Hematopoietic multipotent progenitor cell treated with erythropoietin and hydrocortisone succinate and interleukin-3 and kit ligand, for 15 days (in vitro differentiated cells): ENCODE results near the gene DYNLRB1.

Experiments used
- DNase-seq: peaks from one replicate; pipeline ENCODE4 v3.0.0-alpha.2; 2015; ENCODE audit warnings: low spot score

DYNLRB1 gene

GRCh38 chr20:34534391-34535165 is 18.4 kb downstream of the DYNLRB1 start:
- DNase-seq: no peak

DNA sequence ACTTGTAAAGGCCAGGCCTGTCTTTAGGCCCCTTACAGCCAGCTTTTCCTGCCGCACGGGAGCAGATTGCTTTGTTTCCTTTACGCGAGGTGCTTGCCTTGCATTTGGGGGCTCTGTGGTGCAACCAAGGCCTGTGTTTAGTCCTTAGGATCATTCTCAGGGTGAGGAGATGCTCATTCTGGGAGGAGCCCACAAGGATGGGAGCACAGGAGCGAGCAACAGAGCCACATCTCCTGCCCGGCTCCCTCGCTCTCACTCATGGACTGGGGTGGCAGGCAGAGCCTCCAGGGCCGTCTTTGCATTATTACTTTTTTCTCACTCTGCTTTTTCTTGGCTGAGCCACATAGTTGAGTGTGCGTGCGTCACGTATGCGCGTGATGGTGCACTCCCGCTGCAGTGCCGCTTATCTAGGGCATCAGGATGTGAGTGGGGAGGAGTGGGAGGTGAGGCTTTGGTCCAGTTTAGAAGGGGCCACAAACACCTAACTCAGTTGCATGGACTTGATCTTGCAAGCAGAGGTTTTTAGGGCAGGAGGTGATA is 19.1 kb downstream of the DYNLRB1 start:
- no peak for DNase-seq

- no peak for DNase-seq
These were observed 19.6 kb downstream of the DYNLRB1 start for GRCh38 chr20:34535857-34536256.

DNA sequence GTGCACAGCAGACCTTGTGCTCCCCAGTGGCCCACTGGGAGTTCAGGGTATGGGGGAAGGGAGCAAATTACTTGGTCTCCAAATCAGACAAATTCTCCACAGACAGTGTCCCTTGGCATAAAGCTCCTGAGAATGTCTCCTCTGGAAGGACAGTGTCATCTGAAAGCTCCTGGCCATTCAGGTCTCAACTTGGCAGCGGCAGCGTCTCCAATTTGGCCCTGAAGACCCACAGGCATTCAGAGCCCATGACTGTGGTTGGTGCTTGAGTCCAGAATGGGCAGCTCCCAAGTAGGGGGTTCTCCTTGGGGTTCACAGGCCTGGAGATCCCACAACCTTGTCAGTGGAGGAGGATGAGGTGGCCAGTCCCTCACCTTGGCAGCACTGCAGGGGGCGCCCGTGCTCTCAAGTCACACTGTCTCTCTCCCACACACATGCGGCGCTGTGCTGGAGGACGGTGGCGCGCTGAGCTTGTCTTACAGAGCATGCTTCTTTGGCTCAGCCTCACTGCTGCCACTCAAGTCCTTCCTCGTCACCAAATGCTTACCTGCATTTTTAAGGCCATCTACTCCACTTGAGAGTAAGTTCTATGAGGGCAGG is 20.7 kb downstream of the DYNLRB1 start:
- peak; percentile 49 for DNase-seq

GRCh38 chr20:34537651-34538050 is 21.4 kb downstream of the DYNLRB1 start:
- no peak for DNase-seq

- peak; percentile 68 for DNase-seq
These were observed 22.5 kb downstream of the DYNLRB1 start for GRCh38 chr20:34538671-34539123.

DNA sequence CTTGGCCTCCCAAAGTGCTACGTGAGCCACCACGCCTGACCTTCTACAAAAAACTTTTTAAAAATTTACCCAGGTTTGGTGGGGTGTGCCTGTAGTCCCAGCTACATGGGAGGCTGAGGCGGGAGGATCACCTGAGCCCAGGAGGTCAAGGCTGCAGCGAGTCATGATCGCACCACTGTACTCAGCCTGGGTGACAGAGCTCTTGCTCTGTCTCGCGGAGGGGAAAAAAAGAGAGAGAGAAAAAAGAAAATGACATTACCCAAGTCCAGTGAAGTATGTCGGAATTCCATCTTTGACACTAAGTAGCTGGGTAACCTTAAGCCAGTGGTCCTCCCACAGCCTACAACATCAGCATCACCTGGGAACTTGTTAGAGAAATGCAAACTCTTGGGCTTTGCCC is 23.5 kb downstream of the DYNLRB1 start:
- DNase-seq: no peak

DNA sequence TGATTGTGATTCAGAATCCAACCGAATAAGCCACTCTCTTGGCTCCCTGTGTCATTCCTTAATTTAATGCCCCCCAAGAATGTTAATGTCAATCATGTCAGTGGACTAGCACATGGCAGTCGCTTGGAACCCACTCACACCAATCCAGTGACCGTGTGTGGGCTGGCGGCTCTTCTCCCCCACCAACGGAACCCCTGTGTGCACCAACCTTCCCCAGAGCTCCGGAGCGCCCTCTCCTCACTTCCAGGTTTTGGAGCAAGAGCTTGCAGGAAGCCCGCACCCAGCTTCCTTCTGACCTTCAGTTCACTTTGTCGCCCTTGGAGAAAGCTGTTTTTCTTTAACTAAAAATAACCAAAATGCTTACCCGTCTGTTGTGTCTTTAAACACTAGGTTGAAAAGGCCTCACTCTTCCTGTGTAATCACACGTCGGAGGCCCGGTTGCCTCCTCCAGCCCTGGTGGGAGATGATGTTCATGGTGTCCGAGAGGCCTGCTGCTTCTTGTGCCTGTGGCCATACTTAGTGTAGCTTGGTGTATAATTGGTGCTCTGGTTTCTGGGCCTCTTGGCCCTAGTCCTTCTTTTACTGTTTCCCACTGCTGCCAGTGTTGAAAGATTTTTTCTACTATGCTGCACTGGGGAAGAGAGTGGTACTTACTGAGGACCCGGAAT is 24.5 kb downstream of the DYNLRB1 start:
- DNase-seq: no peak

DNA sequence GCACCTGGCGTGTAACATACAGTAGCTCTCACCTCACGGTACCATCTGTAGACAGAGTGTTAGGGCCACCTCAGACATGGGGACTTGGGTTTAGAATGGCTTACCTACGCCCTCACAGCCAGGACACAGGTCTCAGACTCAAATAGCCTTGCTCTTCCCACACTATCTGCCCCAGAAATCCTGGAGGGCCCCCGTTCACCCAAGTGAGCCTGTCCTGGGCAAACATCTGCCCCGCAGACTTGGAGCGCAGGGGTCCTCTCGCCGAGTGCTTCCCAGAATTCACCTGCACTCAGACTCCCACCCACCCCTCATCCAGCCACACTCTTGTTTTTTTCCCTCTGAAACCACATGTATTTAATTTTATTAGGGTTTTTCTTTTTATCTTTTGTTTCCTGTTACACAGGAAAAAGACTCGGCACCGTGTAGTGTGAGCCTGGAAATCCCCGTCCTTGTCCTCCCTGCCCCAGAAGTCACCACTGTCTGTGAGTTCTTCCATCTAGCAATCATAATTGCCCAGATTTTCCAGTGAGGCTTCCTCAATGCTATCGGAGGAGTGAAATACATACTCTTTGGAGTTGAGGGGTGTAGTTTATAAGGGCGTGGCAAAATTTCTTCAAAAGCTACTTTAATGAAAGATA is 25.2 kb downstream of the DYNLRB1 start:
- DNase-seq: no peak

DNA sequence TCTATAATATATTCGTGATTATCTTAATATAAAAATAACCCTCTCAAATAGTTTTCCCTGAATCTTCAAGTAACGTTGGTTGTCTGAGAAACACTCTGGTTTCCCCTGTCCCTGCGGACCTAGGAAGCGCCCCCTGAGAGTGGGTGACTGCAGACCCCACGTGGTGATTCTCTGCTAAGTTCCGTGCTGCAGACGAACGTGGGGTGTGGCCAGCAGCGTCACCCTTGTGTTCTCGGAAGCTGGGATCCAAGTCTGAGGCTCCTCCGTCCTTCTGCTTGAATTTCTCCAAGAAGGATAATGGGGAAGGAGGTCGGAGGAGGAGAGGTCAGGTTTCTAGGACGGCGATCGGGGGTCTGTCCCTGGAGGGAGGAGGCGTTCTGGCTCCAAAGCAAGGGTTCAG is 25.7 kb downstream of the DYNLRB1 start:
- DNase-seq: no peak

DNA sequence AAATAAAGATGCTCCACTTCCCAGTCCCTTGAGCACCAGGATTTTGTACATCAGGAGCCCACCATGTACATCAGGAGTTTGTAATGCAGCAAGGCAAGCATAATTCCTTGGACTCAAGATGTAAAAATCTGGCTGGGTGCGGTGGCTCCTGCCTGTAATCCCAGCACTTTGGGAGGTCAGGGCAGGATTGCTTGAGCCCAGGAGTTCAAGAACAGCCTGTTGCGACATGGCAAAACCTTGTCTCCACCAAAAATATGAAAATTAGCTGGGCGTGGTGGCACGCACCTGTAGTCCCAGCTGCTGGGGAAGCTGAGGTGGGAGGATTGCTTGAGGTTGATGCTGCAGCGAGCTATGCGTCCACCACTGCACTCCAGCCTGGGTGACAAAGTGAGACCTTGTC is 26.2 kb downstream of the DYNLRB1 start:
- DNase-seq: no peak

DNA sequence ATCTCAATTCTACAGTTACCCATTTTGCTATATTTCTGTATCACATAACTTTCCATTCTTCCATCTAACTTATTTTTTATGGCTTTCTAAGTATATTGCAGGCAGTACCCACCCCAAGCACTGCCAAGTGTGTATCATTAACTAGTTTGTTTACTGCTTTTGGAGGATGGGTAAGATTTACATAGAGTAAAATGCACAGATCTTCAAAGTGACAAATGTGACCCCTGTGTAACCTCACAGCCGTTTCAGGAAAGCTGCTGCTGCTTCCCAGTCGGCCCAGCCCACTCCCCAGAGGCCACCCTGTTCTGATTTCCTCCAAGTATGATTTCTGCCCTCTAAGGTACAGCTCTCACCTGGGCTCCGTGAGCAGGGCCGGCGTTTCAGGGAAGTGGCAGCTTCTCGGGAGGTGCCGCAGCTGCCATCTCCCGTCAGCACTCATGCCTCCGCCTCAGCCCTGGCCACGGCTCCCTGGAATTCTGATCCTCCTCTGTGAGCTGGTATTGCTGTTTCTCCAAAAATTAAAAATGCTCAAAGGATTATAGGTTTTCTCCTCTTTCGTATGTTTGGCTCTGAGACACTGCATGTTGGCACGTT is 27.3 kb downstream of the DYNLRB1 start:
- DNase-seq: no peak

DNA sequence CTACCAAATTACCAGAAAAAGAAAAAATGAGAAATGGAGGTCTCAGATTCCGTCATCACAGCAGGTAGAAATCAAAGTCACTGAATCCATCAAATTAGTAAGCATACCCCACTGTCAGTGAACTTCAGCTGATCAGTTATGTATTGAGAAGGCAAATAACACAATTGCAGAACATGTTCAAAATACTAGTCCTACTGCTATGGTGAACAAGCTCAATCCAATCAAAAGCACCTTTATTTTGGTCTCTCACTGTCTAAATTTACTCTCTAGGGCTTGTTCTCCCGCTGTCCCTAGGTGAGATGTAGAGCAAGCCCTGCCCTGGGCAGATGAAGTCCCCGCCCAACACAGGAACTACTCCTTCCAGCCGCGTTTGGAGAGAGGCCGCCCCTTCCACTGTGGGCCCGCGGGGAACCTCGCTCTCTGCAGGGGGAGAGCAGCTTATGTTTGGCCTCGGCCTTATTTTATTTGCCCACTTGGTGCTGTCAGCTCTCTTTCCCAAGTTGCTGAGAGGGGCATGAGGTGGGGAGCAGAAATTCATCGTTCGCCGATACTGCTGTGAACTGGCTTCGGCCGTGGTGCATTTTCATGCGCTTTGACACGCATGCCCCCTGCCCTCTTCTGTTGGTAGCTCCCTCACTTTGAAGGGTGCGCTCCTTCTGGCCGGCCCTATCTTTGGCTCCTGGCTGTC is 28.0 kb downstream of the DYNLRB1 start:
- no peak for DNase-seq

DNA sequence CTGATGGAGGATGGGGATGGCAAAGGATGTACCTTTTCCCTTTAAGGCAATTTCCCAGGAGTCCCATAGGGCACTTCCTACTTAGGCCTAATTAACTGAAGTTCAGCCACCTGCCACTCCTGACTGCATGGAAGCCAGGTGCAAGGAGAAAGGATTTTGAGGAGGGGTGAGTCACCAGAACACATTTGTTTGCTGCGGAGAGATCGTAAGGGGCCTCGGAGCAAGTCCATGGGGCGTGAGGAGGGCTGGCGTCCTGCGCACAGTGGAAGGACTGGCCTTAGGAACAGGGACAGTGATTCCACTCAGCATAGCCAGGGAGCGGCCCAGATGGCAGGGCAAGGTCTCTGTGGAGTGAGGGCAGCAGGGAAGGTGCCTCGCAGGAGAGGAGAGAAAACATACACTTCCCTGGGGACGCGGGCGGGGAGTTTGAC is 30.5 kb downstream of the DYNLRB1 start:
- no peak for DNase-seq

DNA sequence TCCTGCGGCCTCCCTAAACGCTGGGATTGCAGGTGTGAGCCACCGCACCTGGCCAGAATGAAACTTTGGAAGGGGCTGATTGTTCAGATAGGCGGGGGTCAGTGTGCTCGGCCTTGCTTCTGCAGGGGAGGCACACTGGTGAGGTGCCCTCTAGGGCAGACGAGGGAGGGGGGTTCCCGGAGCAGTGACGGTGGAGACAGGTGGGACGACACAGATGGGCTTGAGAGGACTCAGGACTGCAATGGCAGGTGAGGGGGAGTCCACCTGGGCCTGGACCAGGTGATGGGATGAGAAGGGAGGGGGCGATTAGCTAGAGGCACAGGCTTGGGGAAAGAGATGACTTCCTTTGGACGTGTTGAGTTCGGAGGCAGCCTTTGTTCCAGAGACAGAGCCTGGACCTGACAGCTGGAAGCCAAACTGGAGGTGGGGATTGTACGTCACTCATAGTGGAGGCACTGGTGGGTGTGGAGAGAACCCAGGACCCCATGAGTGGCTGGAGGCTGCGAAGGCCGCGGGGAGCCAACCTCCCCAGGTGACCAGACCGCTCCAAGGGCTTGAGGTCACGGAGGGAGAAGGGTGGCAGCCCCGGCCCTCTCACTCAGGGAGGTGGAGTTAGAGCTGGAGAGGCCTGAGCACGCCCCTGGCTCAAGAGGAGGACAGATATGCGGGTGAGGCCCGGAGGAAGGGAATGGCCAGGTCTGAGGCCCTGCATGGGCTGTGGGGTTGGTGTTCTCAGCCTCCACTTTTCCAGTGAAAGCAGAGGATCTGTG is 31.8 kb downstream of the DYNLRB1 start:
- no peak for DNase-seq

DNA sequence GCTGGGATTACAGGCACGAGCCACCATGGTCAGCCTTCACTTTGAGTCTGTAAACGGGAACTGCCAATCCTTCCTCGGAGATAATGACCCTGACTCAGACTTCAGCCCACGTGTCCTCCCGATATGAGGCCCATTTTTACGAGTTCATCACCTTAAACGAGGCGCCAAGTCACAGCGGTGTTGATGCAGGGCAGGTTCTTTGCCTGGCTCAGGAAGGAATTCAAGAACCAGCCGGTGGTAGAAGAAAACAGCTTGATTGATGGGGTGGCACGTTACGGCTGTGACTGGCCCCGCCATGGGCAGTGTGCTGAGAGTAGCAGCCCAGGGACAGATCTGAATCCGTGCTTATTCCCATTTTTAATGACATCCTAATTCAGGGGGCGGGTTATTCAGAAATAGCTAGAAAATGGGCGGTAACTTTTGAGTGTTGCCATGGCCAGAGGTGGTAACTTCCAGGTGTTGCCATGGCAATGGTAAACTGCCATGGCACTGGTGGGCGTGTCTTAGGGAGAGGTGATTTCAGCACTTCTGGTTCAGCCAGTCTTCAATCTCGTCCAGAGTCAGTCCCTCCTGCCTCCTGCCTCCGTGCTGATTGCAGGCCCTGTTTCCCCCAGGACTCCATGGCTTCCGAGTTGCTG is 33.2 kb downstream of the DYNLRB1 start:
- peak; percentile 47 for DNase-seq

GRCh38 chr20:34549929-34550305 is 33.7 kb downstream of the DYNLRB1 start:
- no peak for DNase-seq

DNA sequence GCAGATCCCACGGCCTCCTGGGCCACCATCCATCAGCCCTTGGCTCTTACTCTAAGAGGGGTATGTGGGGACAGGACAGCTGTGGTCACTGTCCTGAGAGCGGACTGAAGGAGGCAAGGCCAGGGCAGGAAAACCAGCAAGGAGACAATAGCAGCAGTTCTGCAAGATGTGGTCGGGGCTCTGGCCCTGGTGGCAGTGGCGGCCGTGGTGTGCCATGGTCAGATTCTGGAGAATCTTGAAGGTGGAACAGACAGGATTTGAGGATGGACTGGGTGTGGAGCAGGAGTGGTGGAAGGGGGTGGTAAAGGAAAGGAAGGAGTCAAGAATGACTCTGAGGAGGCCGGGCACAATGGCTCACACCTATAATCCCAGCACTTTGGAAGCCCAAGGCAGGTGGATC is 36.3 kb downstream of the DYNLRB1 start:
- no peak for DNase-seq

DNA sequence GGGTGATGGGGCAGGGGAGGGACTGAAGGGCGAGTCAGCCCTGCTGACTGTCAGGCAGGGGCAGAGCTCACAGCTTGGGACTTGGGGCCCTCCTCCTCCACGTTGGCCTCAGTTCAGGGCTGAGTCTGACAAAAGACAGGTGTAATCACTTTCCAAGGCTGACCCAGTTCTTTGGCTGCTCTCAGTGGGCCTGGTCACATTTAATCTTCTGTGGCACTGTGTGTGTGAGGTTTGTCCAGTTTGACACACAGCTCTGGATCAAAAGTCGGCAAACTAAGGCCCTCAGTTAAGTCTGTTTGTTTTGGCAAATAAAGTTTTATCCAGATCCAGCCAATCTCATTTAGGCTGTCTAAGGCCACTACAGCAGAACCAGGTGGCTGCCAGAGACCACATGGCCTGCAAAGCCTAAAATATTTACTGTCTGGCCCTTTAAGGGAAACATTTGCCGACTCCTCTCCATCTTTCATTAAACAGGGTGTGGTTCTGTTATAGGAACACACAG is 37.2 kb downstream of the DYNLRB1 start:
- DNase-seq: no peak

GRCh38 chr20:34557936-34558319 is 41.7 kb downstream of the DYNLRB1 start:
- no peak for DNase-seq
